ENCODE data around the gene IRX4.

IRX4 gene

GRCh38 chr5:1882337-1883119, at the start of gene IRX4:
Gene IRX4 (minus strand): TSS chr5:1882925. CDS start chr5:1882647, 278 bp downstream.
- H3K4me3 ChIP-seq (ENCODE audit: low read depth, low read length), result peak within 1 kb of the TSS; percentile 23
- DNase-seq (ENCODE audit: low read depth), result no peak

- DNase-seq (ENCODE audit: low read depth), result no peak
These were observed 49.0 kb upstream of the IRX4 start for GRCh38 chr5:1931604-1932231.

GRCh38 chr5:1930880-1931603, 48.3 kb upstream of the IRX4 start:
- no peak overlapping the region for H3K4me3 ChIP-seq (ENCODE audit: low read depth, low read length)
- no peak for DNase-seq (ENCODE audit: low read depth)

More at GRCh38 chr5:1931604-1932231, 49.0 kb upstream of the IRX4 start:
- no peak overlapping the region for H3K4me3 ChIP-seq (ENCODE audit: low read depth, low read length)

- no peak for DNase-seq (ENCODE audit: low read depth)
- no peak overlapping the region for H3K4me3 ChIP-seq (ENCODE audit: low read depth, low read length)
These were observed 47.8 kb upstream of the IRX4 start for GRCh38 chr5:1930501-1930879.

GRCh38 chr5:1929108-1929991, 46.6 kb upstream of the IRX4 start:
- no peak overlapping the region for H3K4me3 ChIP-seq (ENCODE audit: low read depth, low read length)
- DNase-seq (ENCODE audit: low read depth), result no peak

GRCh38 chr5:1926471-1927341, 44.0 kb upstream of the IRX4 start:
- H3K4me3 ChIP-seq (ENCODE audit: low read depth, low read length), result no peak overlapping the region
- DNase-seq (ENCODE audit: low read depth), result no peak

GRCh38 chr5:1926071-1926440, 43.3 kb upstream of the IRX4 start:
- DNase-seq (ENCODE audit: low read depth), result no peak

GRCh38 chr5:1925111-1926070, 42.7 kb upstream of the IRX4 start:
- no peak for DNase-seq (ENCODE audit: low read depth)
- no peak overlapping the region for H3K4me3 ChIP-seq (ENCODE audit: low read depth, low read length)

More at GRCh38 chr5:1926071-1926440, 43.3 kb upstream of the IRX4 start:
- H3K4me3 ChIP-seq (ENCODE audit: low read depth, low read length), result no peak overlapping the region

- H3K4me3 ChIP-seq (ENCODE audit: low read depth, low read length), result no peak overlapping the region
- no peak for DNase-seq (ENCODE audit: low read depth)
These were observed 41.0 kb upstream of the IRX4 start for GRCh38 chr5:1923766-1924165.

- no peak for DNase-seq (ENCODE audit: low read depth)
- no peak overlapping the region for H3K4me3 ChIP-seq (ENCODE audit: low read depth, low read length)
These were observed 40.6 kb upstream of the IRX4 start for GRCh38 chr5:1923341-1923740.

- no peak overlapping the region for H3K4me3 ChIP-seq (ENCODE audit: low read depth, low read length)
- DNase-seq (ENCODE audit: low read depth), result no peak
These were observed 39.0 kb upstream of the IRX4 start for GRCh38 chr5:1921711-1922110.

- DNase-seq (ENCODE audit: low read depth), result no peak
- no peak overlapping the region for H3K4me3 ChIP-seq (ENCODE audit: low read depth, low read length)
These were observed 37.0 kb upstream of the IRX4 start for GRCh38 chr5:1919750-1920149.

GRCh38 chr5:1919209-1919566, 36.5 kb upstream of the IRX4 start:
- no peak for DNase-seq (ENCODE audit: low read depth)
- no peak overlapping the region for H3K4me3 ChIP-seq (ENCODE audit: low read depth, low read length)

- no peak overlapping the region for H3K4me3 ChIP-seq (ENCODE audit: low read depth, low read length)
- DNase-seq (ENCODE audit: low read depth), result no peak
These were observed 35.9 kb upstream of the IRX4 start for GRCh38 chr5:1918488-1919208.

GRCh38 chr5:1917830-1918487, 35.2 kb upstream of the IRX4 start:
- no peak for DNase-seq (ENCODE audit: low read depth)
- no peak overlapping the region for H3K4me3 ChIP-seq (ENCODE audit: low read depth, low read length)
